Measurements from ENCODE around the gene RAD51B.

DNA sequence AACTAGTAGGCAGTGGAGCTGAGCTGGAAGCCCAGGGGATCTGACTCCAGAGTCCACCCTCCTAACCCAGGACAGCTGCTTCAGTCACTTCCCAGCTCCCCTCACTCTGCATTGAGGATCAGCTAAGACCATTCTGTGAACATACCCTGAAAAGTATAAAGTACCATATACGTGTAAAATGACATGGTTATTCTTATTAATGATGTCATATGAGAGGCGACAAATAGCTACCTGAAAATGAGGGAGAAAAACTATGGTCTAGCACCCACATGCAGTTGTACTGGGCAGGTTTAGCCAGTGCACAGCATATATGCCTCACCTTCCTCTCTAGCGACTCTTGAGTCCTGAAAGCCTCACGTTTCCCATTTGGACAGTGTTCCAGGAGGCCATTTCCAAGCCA, 461.9 kb downstream of the RAD51B start:
- TF ChIP-seq, protein P1, sequence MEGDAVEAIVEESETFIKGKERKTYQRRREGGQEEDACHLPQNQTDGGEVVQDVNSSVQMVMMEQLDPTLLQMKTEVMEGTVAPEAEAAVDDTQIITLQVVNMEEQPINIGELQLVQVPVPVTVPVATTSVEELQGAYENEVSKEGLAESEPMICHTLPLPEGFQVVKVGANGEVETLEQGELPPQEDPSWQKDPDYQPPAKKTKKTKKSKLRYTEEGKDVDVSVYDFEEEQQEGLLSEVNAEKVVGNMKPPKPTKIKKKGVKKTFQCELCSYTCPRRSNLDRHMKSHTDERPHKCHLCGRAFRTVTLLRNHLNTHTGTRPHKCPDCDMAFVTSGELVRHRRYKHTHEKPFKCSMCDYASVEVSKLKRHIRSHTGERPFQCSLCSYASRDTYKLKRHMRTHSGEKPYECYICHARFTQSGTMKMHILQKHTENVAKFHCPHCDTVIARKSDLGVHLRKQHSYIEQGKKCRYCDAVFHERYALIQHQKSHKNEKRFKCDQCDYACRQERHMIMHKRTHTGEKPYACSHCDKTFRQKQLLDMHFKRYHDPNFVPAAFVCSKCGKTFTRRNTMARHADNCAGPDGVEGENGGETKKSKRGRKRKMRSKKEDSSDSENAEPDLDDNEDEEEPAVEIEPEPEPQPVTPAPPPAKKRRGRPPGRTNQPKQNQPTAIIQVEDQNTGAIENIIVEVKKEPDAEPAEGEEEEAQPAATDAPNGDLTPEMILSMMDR (IDR thresholded peaks at IDR 0.05; ENCODE audit: low read length): no peak
- TF ChIP-seq EZH2 (optimal IDR thresholded peaks at IDR 0.05; ENCODE audit: low read depth, low read length): no peak
